ENCODE measurements around the gene HIPK1. TPM values are rescaled to one million over a fixed set of nuclear protein-coding genes. Genes with fewer than 3 reads are reported as not detected.

HIPK1 gene
- total RNA-seq, 1 donor from 2014 or later: 41.3 TPM

DNA sequence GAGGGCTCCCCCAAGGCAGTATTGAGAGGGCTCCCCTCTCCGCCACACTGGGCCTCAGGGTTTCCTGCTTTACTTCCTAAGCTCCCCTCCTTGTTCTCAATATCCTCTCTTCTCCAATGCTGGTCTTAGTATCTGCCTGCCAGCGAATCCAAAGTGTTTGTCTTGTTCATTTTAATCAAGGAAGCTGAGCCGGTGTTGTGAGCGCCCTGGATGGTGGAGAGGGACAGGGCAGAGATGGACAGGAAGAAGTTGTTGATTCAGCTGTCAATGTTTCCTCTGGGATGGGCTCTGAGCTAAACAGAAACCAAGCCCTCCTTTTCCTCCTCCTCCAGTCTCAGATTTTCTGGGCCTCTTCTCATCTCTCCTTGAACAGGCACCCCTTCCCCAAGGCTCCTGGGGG, 55.6 kb downstream of the HIPK1 start:
- Histone ChIP-seq H3F3A (ENCODE audit: low read depth) (peaks cover 7% of the 10 kb centered on the region), H3K9ac (no peak overlapping the region), H3K27ac (no peak overlapping the region), H3K4me3 (no peak overlapping the region), H4K20me1 (ENCODE audit: low read depth) (no peaks in the 10 kb centered on the region), H3K4me2 (no peak overlapping the region), H3K27me3 (no peaks in the 10 kb centered on the region), H3K9me3 (ENCODE audit: low read depth) (no peaks in the 10 kb centered on the region), H3K4me1 (peaks cover 20% of the 10 kb centered on the region), H2AFZ (replicated peaks) (no peak overlapping the region), H3K36me3 (no peaks in the 10 kb centered on the region), H3K79me2 (ENCODE audit: low read depth) (peaks cover 19% of the 10 kb centered on the region)
- no peak overlapping the region for H3K4me3 Mint-ChIP-seq
- peaks cover 5% of the 10 kb centered on the region for H3K36me3 Mint-ChIP-seq
- TF ChIP-seq EZH2phosphoT487 (IDR thresholded peaks at IDR 0.05) (no peak), EZH2 (IDR thresholded peaks at IDR 0.05) (no peak)
- peaks cover 36% of the 10 kb centered on the region for H3K4me1 Mint-ChIP-seq
- H3K9me3 Mint-ChIP-seq: peaks cover 19% of the 10 kb centered on the region
- peak overlapping the region; percentile 87 for H3K27ac Mint-ChIP-seq
- H3K27me3 Mint-ChIP-seq (ENCODE audit: insufficient read depth, low read depth): peaks cover 8% of the 10 kb centered on the region
- no peak for DNase-seq (ENCODE audit: low spot score)

DNA sequence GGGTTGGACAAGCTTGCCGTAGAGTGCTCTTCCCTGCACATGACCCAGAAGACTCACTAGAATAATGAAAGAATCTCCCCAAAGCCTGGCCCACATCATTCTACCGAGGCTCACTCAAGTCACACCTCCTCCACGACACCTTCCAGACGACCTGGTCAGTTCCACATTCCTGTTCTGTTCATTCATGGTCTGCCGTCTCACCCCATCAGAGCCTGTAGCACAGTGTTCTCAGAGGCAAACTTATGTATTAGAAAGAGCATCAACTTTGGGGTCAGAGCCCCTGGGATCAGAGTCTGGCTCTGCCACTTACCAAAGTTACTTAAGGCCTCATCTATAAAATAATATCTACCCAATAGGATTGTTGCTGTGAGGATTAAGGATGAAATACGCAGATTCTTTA, 57.7 kb downstream of the HIPK1 start:
- DNase-seq (ENCODE audit: low spot score): no peak
- TF ChIP-seq CTCF (IDR thresholded peaks at IDR 0.05) (no peak), EZH2phosphoT487 (IDR thresholded peaks at IDR 0.05) (no peak), EZH2 (IDR thresholded peaks at IDR 0.05) (no peak)
- no peak overlapping the region for H3K4me3 Mint-ChIP-seq
- no peak overlapping the region for H3K27ac Mint-ChIP-seq
- H3K27ac ChIP-seq: no peak overlapping the region
- peaks cover 22% of the 10 kb centered on the region for H3K4me1 Mint-ChIP-seq
- peaks cover 17% of the 10 kb centered on the region for H3K4me1 ChIP-seq
- no peak overlapping the region for H3K9ac ChIP-seq
- no peaks in the 10 kb centered on the region for H3K9me3 ChIP-seq (ENCODE audit: low read depth)
- H3K36me3 Mint-ChIP-seq: no peaks in the 10 kb centered on the region
- peaks cover 2% of the 10 kb centered on the region for H3F3A ChIP-seq (ENCODE audit: low read depth)
- H4K20me1 ChIP-seq (ENCODE audit: low read depth): no peaks in the 10 kb centered on the region
- H3K27me3 Mint-ChIP-seq (ENCODE audit: insufficient read depth, low read depth): peaks cover 8% of the 10 kb centered on the region
- H3K9me3 Mint-ChIP-seq: peaks cover 19% of the 10 kb centered on the region
- no peak overlapping the region for H2AFZ ChIP-seq (replicated peaks)
- H3K4me2 ChIP-seq: no peak overlapping the region
- H3K4me3 ChIP-seq: no peak overlapping the region
- H3K79me2 ChIP-seq (ENCODE audit: low read depth): peaks cover 3% of the 10 kb centered on the region
- H3K27me3 ChIP-seq: no peaks in the 10 kb centered on the region
- no peaks in the 10 kb centered on the region for H3K36me3 ChIP-seq

GRCh38 chr1:113987259-113987658, 58.1 kb downstream of the HIPK1 start:
- H3K9ac ChIP-seq: no peak overlapping the region
- no peak overlapping the region for H3K4me2 ChIP-seq
- peaks cover 13% of the 10 kb centered on the region for H3K4me1 ChIP-seq
- no peak overlapping the region for H3K27ac Mint-ChIP-seq
- no peaks in the 10 kb centered on the region for H3K36me3 Mint-ChIP-seq
- no peaks in the 10 kb centered on the region for H3K9me3 ChIP-seq (ENCODE audit: low read depth)
- no peak for DNase-seq (ENCODE audit: low spot score)
- H2AFZ ChIP-seq (replicated peaks): no peak overlapping the region
- no peak overlapping the region for H3K4me3 ChIP-seq
- H4K20me1 ChIP-seq (ENCODE audit: low read depth): no peaks in the 10 kb centered on the region
- no peaks in the 10 kb centered on the region for H3F3A ChIP-seq (ENCODE audit: low read depth)
- H3K4me1 Mint-ChIP-seq: peaks cover 19% of the 10 kb centered on the region
- no peak overlapping the region for H3K4me3 Mint-ChIP-seq
- H3K27me3 Mint-ChIP-seq (ENCODE audit: insufficient read depth, low read depth): peaks cover 8% of the 10 kb centered on the region
- H3K79me2 ChIP-seq (ENCODE audit: low read depth): no peaks in the 10 kb centered on the region
- H3K27me3 ChIP-seq: no peaks in the 10 kb centered on the region
- TF ChIP-seq EZH2 (IDR thresholded peaks at IDR 0.05) (no peak), EZH2phosphoT487 (IDR thresholded peaks at IDR 0.05) (no peak), CTCF (IDR thresholded peaks at IDR 0.05) (no peak)
- no peak overlapping the region for H3K27ac ChIP-seq
- H3K9me3 Mint-ChIP-seq: peaks cover 19% of the 10 kb centered on the region
- no peaks in the 10 kb centered on the region for H3K36me3 ChIP-seq

DNA sequence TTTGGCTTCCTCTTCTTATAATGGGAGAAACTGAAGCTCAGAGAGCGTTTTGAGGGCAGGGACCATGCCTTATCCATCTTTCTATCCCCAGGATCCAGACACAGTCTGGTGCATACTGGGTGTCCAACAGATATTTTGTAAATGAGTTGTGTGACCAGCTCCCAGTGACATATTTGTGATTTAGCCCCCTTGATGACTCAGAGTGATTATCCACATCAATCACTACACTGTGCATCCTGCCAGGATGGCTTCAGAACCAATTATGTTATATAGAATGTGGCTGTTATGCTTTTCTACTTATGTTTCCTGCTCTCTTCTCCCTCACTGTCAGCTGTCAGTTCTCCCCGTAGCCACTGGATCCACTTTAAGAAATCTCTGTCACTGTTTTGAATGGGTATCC, 61.4 kb downstream of the HIPK1 start:
- H3K4me3 Mint-ChIP-seq: no peak overlapping the region
- no peak for TF ChIP-seq CTCF (IDR thresholded peaks at IDR 0.05)
- no peak for TF ChIP-seq EZH2phosphoT487 (IDR thresholded peaks at IDR 0.05)
- no peak for TF ChIP-seq EZH2 (IDR thresholded peaks at IDR 0.05)
- Histone ChIP-seq H3K4me1 (no peaks in the 10 kb centered on the region), H4K20me1 (ENCODE audit: low read depth) (no peaks in the 10 kb centered on the region), H3K27me3 (no peaks in the 10 kb centered on the region), H3K9ac (no peak overlapping the region), H3K4me3 (no peak overlapping the region), H2AFZ (replicated peaks) (no peak overlapping the region), H3K27ac (no peak overlapping the region), H3F3A (ENCODE audit: low read depth) (no peaks in the 10 kb centered on the region), H3K79me2 (ENCODE audit: low read depth) (no peaks in the 10 kb centered on the region), H3K36me3 (no peaks in the 10 kb centered on the region), H3K9me3 (ENCODE audit: low read depth) (peaks cover 5% of the 10 kb centered on the region), H3K4me2 (no peak overlapping the region)
- H3K36me3 Mint-ChIP-seq: no peaks in the 10 kb centered on the region
- H3K4me1 Mint-ChIP-seq: no peaks in the 10 kb centered on the region
- no peak overlapping the region for H3K27ac Mint-ChIP-seq
- peaks cover 33% of the 10 kb centered on the region for H3K9me3 Mint-ChIP-seq
- H3K27me3 Mint-ChIP-seq (ENCODE audit: insufficient read depth, low read depth): peaks cover 4% of the 10 kb centered on the region
- no peak for DNase-seq (ENCODE audit: low spot score)
